ENCODE results near the gene PCNX1. TPM values are rescaled to one million over a fixed set of nuclear protein-coding genes. Genes with fewer than 3 reads are reported as not detected.
A peak's percentile ranks its signal among the peaks of the same experiment; 100 is the strongest.
"Not testable (repeated sequence)": the region's sequence is repeated elsewhere in the genome, so short reads cannot be mapped to it uniquely, and the experiment has no call there.

Gene PCNX1
- polyA plus RNA-seq, 1 donor from 2014 or later: 5.6 TPM

DNA sequence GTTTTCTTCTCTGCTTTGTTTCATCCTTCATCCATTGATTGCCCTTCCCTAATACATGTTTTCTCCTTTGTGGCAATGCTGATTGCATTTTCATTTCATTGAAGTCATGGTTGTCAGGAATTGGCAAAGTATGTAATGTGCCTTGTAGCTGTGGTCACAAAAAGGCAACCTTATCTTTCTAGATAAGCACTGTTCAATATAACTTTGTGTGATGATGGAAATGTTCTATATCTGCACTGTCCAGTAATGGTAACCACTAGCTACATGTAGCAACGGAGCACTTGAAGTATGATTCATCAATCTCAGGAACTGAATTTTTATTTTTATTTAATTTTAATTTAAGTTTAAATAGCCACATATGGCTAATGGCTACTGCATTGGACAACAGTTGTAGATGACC is 79.8 kb downstream of the PCNX1 start:
- H3K36me3 Mint-ChIP-seq: peaks cover 3% of the 10 kb centered on the region
- H3K27me3 Mint-ChIP-seq: no peaks in the 10 kb centered on the region
- no peak overlapping the region for H3K27ac Mint-ChIP-seq
- H3K9me3 Mint-ChIP-seq: no peaks in the 10 kb centered on the region
- peaks cover 0 to 4% (median 0%) of the 10 kb centered on the region in 3 donors for H3K4me1 Mint-ChIP-seq
- H3K4me3 Mint-ChIP-seq: no peak overlapping the region

GRCh38 chr14:70988452-70988851 is 81.2 kb downstream of the PCNX1 start:
- H3K27ac Mint-ChIP-seq: no peak overlapping the region
- H3K4me1 Mint-ChIP-seq: peaks cover 0 to 4% (median 0%) of the 10 kb centered on the region in 3 donors
- no peaks in the 10 kb centered on the region for H3K9me3 Mint-ChIP-seq
- peaks cover 3% of the 10 kb centered on the region for H3K36me3 Mint-ChIP-seq
- no peak overlapping the region for H3K4me3 Mint-ChIP-seq
- H3K27me3 Mint-ChIP-seq: no peaks in the 10 kb centered on the region

DNA sequence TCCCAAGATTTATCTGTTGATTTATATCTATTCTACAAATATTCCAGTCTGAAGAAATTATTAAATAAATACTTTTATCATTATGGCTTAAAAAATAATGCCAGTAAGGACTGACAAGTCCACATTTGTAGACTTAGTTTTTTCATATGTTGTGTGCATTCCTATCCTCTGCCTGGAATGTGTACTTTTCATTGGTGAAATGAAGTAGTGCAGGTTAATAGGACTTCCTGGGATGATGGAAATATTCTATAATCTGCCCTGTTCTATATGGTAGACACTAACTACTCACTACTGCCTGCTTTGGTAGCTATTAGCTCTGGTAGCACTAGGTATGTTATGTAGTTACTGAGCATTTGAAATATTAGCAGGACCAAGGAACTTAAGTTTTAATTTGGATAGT is 86.7 kb downstream of the PCNX1 start:
- no peak overlapping the region for H3K4me3 Mint-ChIP-seq

GRCh38 chr14:70995211-70995610 is 88.0 kb downstream of the PCNX1 start:
- Mint-ChIP-seq H3K4me1 (peaks cover 0 to 6% (median 6%) of the 10 kb centered on the region in 3 donors), H3K27ac (no peak overlapping the region), H3K9me3 (no peaks in the 10 kb centered on the region), H3K27me3 (no peaks in the 10 kb centered on the region), H3K4me3 (no peak overlapping the region), H3K36me3 (peaks cover 5% of the 10 kb centered on the region)

More for the DNA sequence above, 86.7 kb downstream of the PCNX1 start:
- no peak overlapping the region for H3K27ac Mint-ChIP-seq
- H3K27me3 Mint-ChIP-seq: no peaks in the 10 kb centered on the region
- H3K9me3 Mint-ChIP-seq: no peaks in the 10 kb centered on the region
- peaks cover 0 to 4% (median 1%) of the 10 kb centered on the region in 3 donors for H3K4me1 Mint-ChIP-seq
- H3K36me3 Mint-ChIP-seq: peaks cover 5% of the 10 kb centered on the region

DNA sequence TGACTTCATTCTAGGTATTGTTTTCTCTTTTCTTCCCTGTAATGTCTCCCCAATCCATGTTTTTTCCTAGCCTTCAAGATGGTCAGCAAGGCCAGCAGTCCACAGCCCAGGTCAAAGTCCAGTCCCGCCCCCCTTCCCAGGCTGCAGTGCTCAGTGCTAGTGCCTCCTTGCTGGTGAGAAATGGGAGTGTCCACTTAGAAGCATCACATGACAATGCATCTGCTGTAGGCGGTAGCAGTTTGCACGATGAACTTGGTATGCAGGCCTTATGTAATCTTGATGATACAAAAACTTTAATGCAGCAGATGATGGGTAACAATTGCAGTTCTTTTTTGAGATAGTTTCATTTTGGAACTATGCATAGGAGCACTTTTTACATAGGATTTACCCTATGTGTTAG is 88.4 kb downstream of the PCNX1 start:
- H3K27ac Mint-ChIP-seq: no peak overlapping the region
- H3K27me3 Mint-ChIP-seq: no peaks in the 10 kb centered on the region
- H3K36me3 Mint-ChIP-seq: peaks cover 3% of the 10 kb centered on the region
- no peak overlapping the region for H3K4me3 Mint-ChIP-seq
- H3K4me1 Mint-ChIP-seq: peaks cover 0 to 6% (median 5%) of the 10 kb centered on the region in 3 donors
- H3K9me3 Mint-ChIP-seq: no peaks in the 10 kb centered on the region

GRCh38 chr14:70999117-70999516 is 91.9 kb downstream of the PCNX1 start:
- Mint-ChIP-seq H3K27me3 (no peaks in the 10 kb centered on the region), H3K9me3 (no peaks in the 10 kb centered on the region), H3K36me3 (peaks cover 5% of the 10 kb centered on the region), H3K4me3 (peak overlapping the region in 1 of 4 donors; percentile 18), H3K27ac (no peak overlapping the region), H3K4me1 (peaks cover 0 to 8% (median 6%) of the 10 kb centered on the region in 3 donors)

DNA sequence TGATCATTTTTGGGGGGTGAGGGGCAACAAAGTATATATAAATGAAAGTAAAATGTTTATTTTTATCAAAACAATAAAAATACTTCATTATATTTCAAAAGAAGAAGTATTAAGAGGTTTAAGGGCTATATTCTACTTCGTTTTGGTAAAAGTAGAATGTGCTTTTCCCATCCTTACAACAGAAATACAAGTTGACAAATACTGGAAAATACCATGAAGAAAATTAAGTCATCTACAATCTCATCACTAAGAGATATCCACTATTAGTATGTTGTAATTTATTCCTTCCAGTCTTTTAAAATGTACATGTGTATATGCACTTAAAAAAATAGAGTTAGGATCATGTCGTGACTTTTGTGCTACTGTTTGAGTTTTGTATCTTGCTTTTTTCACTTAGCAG is 92.8 kb downstream of the PCNX1 start:
- Mint-ChIP-seq H3K4me1 (peaks cover 0 to 8% (median 6%) of the 10 kb centered on the region in 3 donors), H3K4me3 (no peak overlapping the region), H3K9me3 (no peaks in the 10 kb centered on the region), H3K27ac (no peak overlapping the region), H3K36me3 (peaks cover 5% of the 10 kb centered on the region), H3K27me3 (no peaks in the 10 kb centered on the region)

- Mint-ChIP-seq H3K4me1 (peaks cover 0 to 8% (median 4%) of the 10 kb centered on the region in 3 donors), H3K27ac (no peak overlapping the region), H3K9me3 (no peaks in the 10 kb centered on the region), H3K4me3 (no peak overlapping the region), H3K27me3 (no peaks in the 10 kb centered on the region), H3K36me3 (peaks cover 3% of the 10 kb centered on the region)
These were observed 94.5 kb downstream of the PCNX1 start for GRCh38 chr14:71001742-71002141.

- H3K9me3 Mint-ChIP-seq: no peaks in the 10 kb centered on the region
- H3K27me3 Mint-ChIP-seq: no peaks in the 10 kb centered on the region
- H3K36me3 Mint-ChIP-seq: peaks cover 3% of the 10 kb centered on the region
- H3K4me3 Mint-ChIP-seq: no peak overlapping the region
- H3K4me1 Mint-ChIP-seq: peaks cover 0 to 6% (median 4%) of the 10 kb centered on the region in 3 donors
- H3K27ac Mint-ChIP-seq: peak overlapping the region in 1 of 3 donors; percentile 31
These were observed 95.9 kb downstream of the PCNX1 start for GRCh38 chr14:71003156-71003555.

GRCh38 chr14:71004481-71004880 is 97.2 kb downstream of the PCNX1 start:
- Mint-ChIP-seq H3K4me3 (no peak overlapping the region), H3K27ac (no peak overlapping the region), H3K9me3 (no peaks in the 10 kb centered on the region), H3K4me1 (peaks cover 0 to 4% (median under 1%) of the 10 kb centered on the region in 3 donors), H3K36me3 (peaks cover 3% of the 10 kb centered on the region), H3K27me3 (no peaks in the 10 kb centered on the region)

DNA sequence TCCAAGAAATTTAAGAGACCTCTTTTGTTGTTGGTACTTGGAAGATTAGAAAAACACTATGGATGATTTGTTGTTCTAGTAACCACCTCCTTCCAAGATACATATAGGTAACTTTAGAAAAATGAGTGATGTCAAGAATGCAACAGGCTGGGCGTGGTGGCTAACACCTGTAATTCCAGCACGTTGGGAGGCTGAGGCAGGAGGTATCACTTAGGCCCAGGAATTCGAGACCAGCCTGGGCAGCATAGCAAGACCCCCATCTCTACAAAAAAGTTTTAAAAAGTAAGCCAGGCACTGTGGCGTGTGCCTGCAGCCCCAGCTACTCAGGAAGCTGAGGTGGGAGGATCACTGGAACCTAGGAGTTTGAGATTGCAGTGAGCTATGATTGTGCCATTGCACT is 97.8 kb downstream of the PCNX1 start:
- Mint-ChIP-seq H3K9me3 (no peaks in the 10 kb centered on the region), H3K4me3 (no peak overlapping the region), H3K27me3 (no peaks in the 10 kb centered on the region), H3K27ac (no peak overlapping the region), H3K4me1 (peaks cover 0 to 4% (median 0%) of the 10 kb centered on the region in 3 donors), H3K36me3 (peaks cover 3% of the 10 kb centered on the region)

DNA sequence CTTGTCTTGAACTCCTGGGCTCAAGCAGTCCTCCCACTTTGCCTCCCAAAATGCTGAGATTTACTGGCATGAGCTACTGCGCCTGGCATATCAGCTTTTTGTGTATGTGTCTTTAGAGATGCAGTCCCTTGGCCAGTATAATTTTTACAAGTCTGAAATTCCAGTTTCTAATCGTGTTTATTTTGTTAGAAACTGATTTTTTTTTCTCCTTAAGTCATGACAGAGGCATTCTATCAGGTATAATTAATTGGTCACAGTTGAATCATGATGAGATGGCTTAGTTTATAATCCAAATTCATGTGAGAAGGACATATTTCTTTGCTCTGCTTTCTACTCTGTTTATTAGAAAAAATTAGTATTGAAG is 98.9 kb downstream of the PCNX1 start:
- no peaks in the 10 kb centered on the region for H3K27me3 Mint-ChIP-seq
- H3K27ac Mint-ChIP-seq: no peak overlapping the region
- peaks cover 3% of the 10 kb centered on the region for H3K36me3 Mint-ChIP-seq
- no peak overlapping the region for H3K4me3 Mint-ChIP-seq
- H3K9me3 Mint-ChIP-seq: no peaks in the 10 kb centered on the region
- H3K4me1 Mint-ChIP-seq: peaks cover 0 to 4% (median 0%) of the 10 kb centered on the region in 3 donors

GRCh38 chr14:71011479-71011878 is 104.2 kb downstream of the PCNX1 start:
- H3K27ac Mint-ChIP-seq: no peak overlapping the region
- H3K9me3 Mint-ChIP-seq: no peaks in the 10 kb centered on the region
- no peak overlapping the region for H3K4me3 Mint-ChIP-seq
- peaks cover 19% of the 10 kb centered on the region for H3K36me3 Mint-ChIP-seq
- no peaks in the 10 kb centered on the region for H3K27me3 Mint-ChIP-seq
- peaks cover 0 to 3% (median 0%) of the 10 kb centered on the region in 3 donors for H3K4me1 Mint-ChIP-seq

DNA sequence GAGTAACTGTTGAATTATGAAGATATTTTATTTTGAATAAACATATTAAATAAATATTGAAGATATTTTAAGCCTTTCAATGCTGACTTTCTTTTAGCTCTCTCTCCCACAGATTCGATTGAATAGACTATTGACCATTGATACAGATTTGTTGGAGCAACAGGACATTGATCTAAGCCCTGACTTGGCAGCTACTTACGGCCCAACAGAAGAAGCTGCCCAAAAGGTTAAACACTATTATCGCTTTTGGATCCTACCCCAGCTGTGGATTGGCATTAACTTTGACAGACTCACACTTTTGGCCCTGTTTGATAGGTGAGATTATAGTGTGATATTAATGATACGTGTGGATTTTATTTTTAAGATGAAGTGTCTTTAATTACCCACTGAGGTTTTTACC is 105.6 kb downstream of the PCNX1 start:
- Mint-ChIP-seq H3K27ac (no peak overlapping the region), H3K9me3 (no peaks in the 10 kb centered on the region), H3K27me3 (no peaks in the 10 kb centered on the region), H3K36me3 (peaks cover 21% of the 10 kb centered on the region), H3K4me1 (peaks cover 0 to 4% (median 1%) of the 10 kb centered on the region in 3 donors), H3K4me3 (no peak overlapping the region)

GRCh38 chr14:71013551-71014192 is 106.4 kb downstream of the PCNX1 start:
- Mint-ChIP-seq H3K4me1 (peaks cover 0 to 4% (median 1%) of the 10 kb centered on the region in 3 donors), H3K27ac (no peak overlapping the region), H3K36me3 (peaks cover 21% of the 10 kb centered on the region), H3K4me3 (no peak overlapping the region), H3K27me3 (no peaks in the 10 kb centered on the region), H3K9me3 (no peaks in the 10 kb centered on the region)

DNA sequence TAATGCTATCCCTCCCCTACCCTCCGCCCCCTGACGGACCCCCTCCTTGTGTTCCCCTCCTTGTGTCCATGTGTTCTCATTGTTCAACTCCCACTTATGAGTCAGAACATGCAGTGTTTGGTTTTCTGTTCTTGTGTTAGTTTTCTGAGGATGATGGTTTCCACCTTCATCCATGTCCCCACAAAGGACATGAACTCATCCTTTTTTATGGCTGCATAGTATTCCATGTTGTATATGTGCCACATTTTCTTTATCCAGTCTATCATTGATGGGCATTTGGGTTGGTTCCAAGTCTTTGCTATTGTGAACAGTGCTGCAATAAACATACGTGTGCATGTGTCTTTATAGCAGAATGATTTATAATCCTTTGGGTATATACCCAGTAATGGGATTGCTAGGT is 112.7 kb downstream of the PCNX1 start:
- H3K27me3 Mint-ChIP-seq, H3K4me3 Mint-ChIP-seq, H3K4me1 Mint-ChIP-seq, H3K27ac Mint-ChIP-seq, H3K9me3 Mint-ChIP-seq: not testable (repeated sequence)
- peaks cover 21% of the 10 kb centered on the region for H3K36me3 Mint-ChIP-seq
